ENCODE data around the gene SNX8.

Gene SNX8

DNA sequence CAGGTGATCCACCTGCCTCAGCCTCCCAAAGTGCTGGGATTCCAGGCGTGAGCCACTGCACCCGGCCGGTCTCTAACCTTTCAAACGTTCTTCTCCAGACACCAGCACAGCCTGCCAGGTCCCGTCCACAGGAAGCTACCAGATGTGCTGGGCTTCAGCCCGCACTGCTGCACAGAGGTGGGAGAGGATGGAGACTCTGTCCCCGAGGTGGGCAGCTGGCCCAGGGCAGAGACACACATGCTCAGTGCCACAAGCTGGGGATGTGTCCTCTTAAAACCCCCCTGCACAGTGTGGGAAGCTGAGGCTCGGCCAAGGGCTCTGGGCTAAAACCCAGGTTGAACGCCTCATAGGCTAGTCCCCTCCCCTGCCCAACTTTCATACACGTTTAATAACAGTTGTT is 62.9 kb downstream of the SNX8 start:
- H4K20me1 ChIP-seq (ENCODE audit: insufficient read depth): no peaks in the 10 kb centered on the region
- H3K4me3 ChIP-seq (IDR thresholded peaks at IDR 0.05; ENCODE audit: insufficient read depth, low read depth, low read length): no peak overlapping the region
- H3K4me1 ChIP-seq (ENCODE audit: low read depth, poor library complexity, severe bottlenecking): no peaks in the 10 kb centered on the region
- no peaks in the 10 kb centered on the region for H3K27me3 ChIP-seq (ENCODE audit: insufficient read depth, low read depth)
- H3K9ac ChIP-seq: no peak overlapping the region
- TF ChIP-seq, protein P1, sequence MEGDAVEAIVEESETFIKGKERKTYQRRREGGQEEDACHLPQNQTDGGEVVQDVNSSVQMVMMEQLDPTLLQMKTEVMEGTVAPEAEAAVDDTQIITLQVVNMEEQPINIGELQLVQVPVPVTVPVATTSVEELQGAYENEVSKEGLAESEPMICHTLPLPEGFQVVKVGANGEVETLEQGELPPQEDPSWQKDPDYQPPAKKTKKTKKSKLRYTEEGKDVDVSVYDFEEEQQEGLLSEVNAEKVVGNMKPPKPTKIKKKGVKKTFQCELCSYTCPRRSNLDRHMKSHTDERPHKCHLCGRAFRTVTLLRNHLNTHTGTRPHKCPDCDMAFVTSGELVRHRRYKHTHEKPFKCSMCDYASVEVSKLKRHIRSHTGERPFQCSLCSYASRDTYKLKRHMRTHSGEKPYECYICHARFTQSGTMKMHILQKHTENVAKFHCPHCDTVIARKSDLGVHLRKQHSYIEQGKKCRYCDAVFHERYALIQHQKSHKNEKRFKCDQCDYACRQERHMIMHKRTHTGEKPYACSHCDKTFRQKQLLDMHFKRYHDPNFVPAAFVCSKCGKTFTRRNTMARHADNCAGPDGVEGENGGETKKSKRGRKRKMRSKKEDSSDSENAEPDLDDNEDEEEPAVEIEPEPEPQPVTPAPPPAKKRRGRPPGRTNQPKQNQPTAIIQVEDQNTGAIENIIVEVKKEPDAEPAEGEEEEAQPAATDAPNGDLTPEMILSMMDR (conservative IDR thresholded peaks at IDR 0.05; ENCODE audit: low read depth, low read length): no peak
- H2AFZ ChIP-seq (ENCODE audit: low read depth): no peak overlapping the region
- no peaks in the 10 kb centered on the region for H3K36me3 ChIP-seq (ENCODE audit: insufficient read depth)
- no peaks in the 10 kb centered on the region for H3K79me2 ChIP-seq (ENCODE audit: insufficient read depth, low read depth)
- no peak overlapping the region for H3K27ac ChIP-seq
- no peak overlapping the region for H3K4me2 ChIP-seq

GRCh38 chr7:2249744-2250323 is 64.4 kb downstream of the SNX8 start:
- no peaks in the 10 kb centered on the region for H3K27me3 ChIP-seq (ENCODE audit: insufficient read depth, low read depth)
- H3K27ac ChIP-seq: no peak overlapping the region
- TF ChIP-seq, protein P1 (conservative IDR thresholded peaks at IDR 0.05; ENCODE audit: low read depth, low read length): no peak
- no peaks in the 10 kb centered on the region for H3K4me1 ChIP-seq (ENCODE audit: low read depth, poor library complexity, severe bottlenecking)
- no peak overlapping the region for H2AFZ ChIP-seq (ENCODE audit: low read depth)
- H3K4me3 ChIP-seq (IDR thresholded peaks at IDR 0.05; ENCODE audit: insufficient read depth, low read depth, low read length): no peak overlapping the region
- H4K20me1 ChIP-seq (ENCODE audit: insufficient read depth): no peaks in the 10 kb centered on the region
- no peaks in the 10 kb centered on the region for H3K36me3 ChIP-seq (ENCODE audit: insufficient read depth)
- H3K79me2 ChIP-seq (ENCODE audit: insufficient read depth, low read depth): no peaks in the 10 kb centered on the region
- no peak overlapping the region for H3K9ac ChIP-seq
- no peak overlapping the region for H3K4me2 ChIP-seq

DNA sequence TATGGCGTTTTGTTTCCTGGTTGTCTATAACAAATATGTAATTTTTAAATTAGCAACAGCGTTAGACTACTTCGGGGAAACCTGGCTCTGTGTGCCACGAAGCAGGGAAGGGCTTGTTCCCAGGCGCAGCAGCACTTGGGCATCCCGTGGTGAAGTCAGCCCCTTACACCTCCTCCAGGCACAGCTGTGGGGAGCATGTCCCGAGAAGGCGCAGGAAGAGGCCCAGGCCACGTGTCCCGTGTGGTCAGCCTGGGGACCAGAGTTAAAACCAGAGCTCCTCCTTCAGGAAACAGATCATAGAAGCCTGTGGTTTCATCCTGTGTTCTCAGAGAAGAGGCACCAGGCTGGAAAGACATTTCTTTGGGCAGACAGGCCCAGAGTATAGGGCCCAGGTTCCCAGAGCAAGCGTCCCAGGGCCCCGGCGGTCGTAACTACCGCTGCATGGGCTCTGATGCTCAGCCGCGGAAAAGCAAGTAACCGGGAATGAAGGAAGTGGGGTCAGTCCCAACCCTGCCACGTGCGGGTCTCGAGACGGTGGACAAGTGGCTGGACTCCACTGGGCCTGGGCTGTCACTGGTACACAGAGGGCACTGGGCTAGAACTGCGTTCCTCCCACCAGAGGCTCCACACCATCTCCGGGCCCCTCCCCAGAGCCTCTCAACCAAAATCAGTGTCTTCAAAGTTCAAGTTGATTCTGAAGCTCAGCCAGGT is 65.1 kb downstream of the SNX8 start:
- Histone ChIP-seq H3K4me2 (no peak overlapping the region), H4K20me1 (ENCODE audit: insufficient read depth) (no peaks in the 10 kb centered on the region), H3K4me1 (ENCODE audit: low read depth, poor library complexity, severe bottlenecking) (no peaks in the 10 kb centered on the region), H3K79me2 (ENCODE audit: insufficient read depth, low read depth) (no peaks in the 10 kb centered on the region), H3K27ac (no peak overlapping the region), H3K36me3 (ENCODE audit: insufficient read depth) (no peaks in the 10 kb centered on the region), H3K4me3 (IDR thresholded peaks at IDR 0.05; ENCODE audit: insufficient read depth, low read depth, low read length) (no peak overlapping the region), H3K27me3 (ENCODE audit: insufficient read depth, low read depth) (no peaks in the 10 kb centered on the region), H2AFZ (ENCODE audit: low read depth) (no peak overlapping the region), H3K9ac (no peak overlapping the region)
- TF ChIP-seq, protein P1 (conservative IDR thresholded peaks at IDR 0.05; ENCODE audit: low read depth, low read length): no peak

- H3K79me2 ChIP-seq (ENCODE audit: insufficient read depth, low read depth): peaks cover 3% of the 10 kb centered on the region; the same call in 1 of the 2 replicates
- no peak overlapping the region for H3K27ac ChIP-seq
- H3K4me3 ChIP-seq (IDR thresholded peaks at IDR 0.05; ENCODE audit: insufficient read depth, low read depth, low read length): no peak overlapping the region
- H4K20me1 ChIP-seq (ENCODE audit: insufficient read depth): no peaks in the 10 kb centered on the region
- TF ChIP-seq, protein P1 (conservative IDR thresholded peaks at IDR 0.05; ENCODE audit: low read depth, low read length): peak; percentile 70
- H3K9ac ChIP-seq: no peak overlapping the region
- no peaks in the 10 kb centered on the region for H3K27me3 ChIP-seq (ENCODE audit: insufficient read depth, low read depth)
- peaks cover 9% of the 10 kb centered on the region for H3K4me1 ChIP-seq (ENCODE audit: low read depth, poor library complexity, severe bottlenecking)
- H2AFZ ChIP-seq (ENCODE audit: low read depth): no peak overlapping the region
- no peak overlapping the region for H3K4me2 ChIP-seq
- H3K36me3 ChIP-seq (ENCODE audit: insufficient read depth): no peaks in the 10 kb centered on the region
Measured at GRCh38 chr7:2247141-2247995, 66.9 kb downstream of the SNX8 start.

All from KMS-11 (cell line).